NCI-H146 treated with DMSO at 0.1 percent for 48 hours (cell line): Measurements from ENCODE around the gene NDUFC2.
"Not testable (repeated sequence)": the region's sequence is repeated elsewhere in the genome, so short reads cannot be mapped to it uniquely, and the experiment has no call there.

Experiments used
- DNase-seq: peaks from one replicate; lab custom pipeline; 2025; ENCODE audit not compliant: unreplicated experiment; lab: John Stamatoyannopoulos, UW

The NDUFC2 gene

GRCh38 chr11:78056093-78056492, 23.6 kb downstream of the NDUFC2 start:
- DNase-seq: no peak

- no peak for DNase-seq
Observed at GRCh38 chr11:78054971-78055370, 24.7 kb downstream of the NDUFC2 start.

DNA sequence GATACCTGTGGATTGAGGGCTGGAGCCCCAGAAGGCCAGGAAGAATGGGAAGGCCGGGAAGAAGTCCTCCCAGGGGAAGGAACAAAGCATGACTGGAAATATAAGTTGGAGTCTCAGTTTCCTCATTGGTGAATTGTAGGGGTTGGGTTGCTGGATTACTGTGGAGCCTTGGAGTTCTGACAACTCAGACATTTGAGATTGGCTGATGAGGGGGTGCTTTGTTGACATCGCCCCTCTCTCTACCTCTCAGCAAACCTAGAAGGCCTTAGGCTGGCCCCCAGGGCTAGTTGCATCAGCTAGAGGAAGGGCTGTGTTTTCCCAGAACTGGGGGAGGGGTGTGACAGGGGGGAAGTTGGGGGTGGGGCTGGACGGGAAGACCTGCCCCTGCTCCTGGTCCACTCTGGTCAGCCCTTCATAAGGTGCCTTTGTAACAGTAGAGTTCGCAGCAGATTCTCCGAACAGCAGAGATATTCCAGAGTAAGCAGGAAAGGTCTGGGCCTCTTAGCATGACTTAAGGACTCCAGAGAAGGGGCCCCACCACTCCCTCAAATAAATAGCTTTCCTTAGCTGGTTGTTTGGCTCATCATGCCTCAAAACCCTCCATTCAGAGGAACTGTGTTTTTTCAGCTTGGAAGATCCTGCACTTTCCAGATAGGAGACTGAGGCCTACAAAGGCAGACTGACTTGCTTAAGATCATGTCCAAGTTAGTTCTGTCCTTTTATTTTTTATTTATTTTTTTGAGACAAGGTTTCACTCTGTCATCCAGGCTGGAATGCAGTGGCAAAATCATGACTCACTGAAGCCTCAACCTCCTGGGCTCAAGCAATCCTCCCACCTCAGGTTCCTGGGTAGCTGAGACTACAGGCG, 28.5 kb downstream of the NDUFC2 start:
- DNase-seq: no peak

DNA sequence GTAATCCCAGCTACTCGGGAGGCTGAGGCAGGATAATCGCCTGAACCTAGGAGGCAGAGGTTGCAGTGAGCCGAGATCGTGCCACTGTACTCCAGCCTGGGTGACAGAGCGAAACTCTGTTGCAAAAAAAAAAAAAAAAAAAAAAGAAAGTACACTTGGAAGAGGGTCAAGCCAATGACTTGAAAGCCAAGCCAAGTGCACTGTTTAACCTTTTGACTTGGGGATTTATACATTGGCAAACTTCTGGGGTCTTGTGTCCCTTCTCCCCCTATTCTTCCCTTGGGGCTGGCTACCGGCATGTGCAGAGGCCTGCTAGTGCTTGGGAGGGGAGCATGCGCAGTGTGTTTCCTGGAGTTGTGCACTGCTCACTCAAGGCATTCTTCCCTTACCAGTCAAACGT, 30.3 kb downstream of the NDUFC2 start:
- no peak for DNase-seq

- no peak for DNase-seq
Observed at GRCh38 chr11:78048561-78048960, 31.1 kb downstream of the NDUFC2 start.

DNA sequence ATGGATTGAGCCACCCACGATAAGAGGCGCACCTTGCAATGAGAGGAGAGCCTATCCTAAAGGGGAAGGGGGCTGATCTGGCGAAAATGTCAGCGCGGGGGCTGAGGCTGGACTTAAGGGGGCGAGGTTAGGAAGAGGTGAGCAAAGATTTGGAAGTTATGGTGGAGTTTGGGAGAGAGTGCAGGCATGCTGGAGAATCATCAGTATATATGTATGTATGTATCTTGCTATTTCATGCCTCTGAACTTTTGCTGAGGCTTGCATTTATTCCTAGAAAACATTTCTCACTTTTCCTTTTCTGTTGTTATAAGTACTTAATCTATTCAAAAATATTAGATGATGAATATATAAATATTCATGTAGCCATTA, 33.2 kb downstream of the NDUFC2 start:
- DNase-seq: no peak

- DNase-seq: peak; percentile 65
Observed at GRCh38 chr11:78045851-78046485, 33.7 kb downstream of the NDUFC2 start.

GRCh38 chr11:78044706-78045105, 35.0 kb downstream of the NDUFC2 start:
- no peak for DNase-seq

- DNase-seq: no peak
Observed at GRCh38 chr11:78041843-78042440, 37.7 kb downstream of the NDUFC2 start.

GRCh38 chr11:78041380-78041719, 38.3 kb downstream of the NDUFC2 start:
- not testable (repeated sequence) for DNase-seq

DNA sequence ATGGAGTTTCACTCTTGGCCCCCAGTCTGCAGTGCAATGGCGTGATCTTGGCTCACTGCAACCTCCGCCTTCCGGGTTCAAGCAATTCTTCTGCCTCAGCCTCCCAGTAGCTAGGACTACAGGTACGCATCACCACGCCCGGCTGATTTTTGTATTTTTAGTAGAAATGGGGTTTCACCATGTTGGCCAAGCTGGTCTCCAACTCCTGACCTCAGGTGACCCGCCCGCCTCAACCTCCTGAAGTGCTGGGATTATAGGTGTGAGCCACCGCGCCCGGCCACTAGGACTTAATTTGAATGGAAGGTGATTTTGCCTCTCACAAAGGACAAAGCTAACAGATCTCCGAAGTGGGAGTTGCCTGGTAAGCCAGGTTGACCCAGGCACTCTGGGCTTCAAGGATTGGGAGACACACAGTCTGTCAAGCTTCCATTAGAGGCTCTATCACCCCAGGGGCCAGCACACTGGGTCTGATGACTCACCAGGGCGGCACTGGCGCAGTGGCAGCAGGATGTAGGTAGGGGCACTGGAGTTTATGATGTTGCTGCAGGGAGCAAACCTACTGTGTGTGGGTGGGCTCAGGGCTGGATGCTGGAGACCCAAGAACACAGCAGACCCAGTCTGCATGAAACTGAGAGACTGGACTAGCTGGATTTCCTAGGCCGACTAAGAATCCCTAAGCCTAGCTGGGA, 38.8 kb downstream of the NDUFC2 start:
- no peak for DNase-seq

DNA sequence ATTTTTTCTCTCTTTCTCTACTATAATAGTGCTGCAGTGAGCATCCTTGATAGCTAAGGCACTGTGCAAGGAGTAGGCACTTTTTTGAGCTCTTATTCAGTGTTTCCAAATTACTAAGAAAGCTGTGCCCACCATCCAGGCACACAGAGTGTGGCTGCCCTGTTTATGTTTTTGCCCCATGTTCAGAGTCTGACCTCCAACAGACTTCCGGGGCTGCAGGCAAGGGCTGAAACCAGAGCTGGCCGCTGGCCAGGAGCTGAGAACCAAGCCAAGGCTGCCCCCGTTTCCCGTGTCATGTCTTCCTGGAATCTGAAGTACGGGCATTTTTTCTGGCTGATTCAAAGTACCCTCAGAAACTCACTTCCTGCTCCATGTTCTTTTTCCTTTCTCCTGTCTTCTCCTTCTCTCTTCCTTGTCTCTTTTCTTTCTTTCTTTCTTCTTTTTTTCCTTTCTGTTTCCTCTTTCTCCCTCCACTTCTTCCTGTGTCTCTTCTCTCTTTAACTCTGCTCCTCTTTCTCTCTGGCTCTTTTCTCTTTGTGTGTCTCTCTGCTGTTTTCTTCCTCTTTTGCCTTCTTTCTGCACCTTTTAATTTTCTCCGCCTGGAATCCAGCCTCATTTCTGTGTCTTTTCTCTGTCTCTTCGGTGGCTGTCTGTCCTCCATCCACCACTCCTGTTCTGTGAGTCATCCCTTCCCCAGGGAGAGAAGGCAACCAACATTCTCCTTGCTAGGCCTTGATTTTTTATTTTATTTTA, 39.6 kb downstream of the NDUFC2 start:
- peak; percentile 25 for DNase-seq

DNA sequence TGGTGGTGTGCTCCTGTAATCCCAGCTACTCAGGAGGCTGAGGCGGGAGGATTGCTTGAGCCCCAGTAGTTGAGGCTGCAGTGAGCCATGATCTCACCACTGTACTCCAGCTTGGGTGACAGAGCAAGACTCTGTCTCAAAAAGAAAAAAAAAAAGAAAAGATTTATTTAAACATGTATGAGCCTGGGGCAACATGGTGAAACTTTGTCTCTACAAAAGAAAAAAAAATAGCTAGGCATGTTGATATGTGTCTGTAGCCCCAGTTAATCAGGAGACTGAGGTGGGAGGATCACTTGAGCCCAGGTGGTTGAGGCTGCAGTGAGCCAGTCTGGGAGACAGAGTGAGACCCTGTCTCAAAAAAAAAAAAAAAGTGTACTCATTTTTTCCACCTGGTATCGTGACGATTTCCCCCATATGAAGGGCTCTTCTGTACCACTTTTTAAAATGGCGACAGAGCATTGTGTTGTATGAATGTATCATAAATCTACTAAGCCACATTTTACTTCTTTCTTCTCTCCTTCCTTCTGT, 40.2 kb downstream of the NDUFC2 start:
- no peak for DNase-seq

- no peak for DNase-seq
Observed at GRCh38 chr11:78038697-78039313, 40.9 kb downstream of the NDUFC2 start.

GRCh38 chr11:78037825-78038620, 41.6 kb downstream of the NDUFC2 start:
- DNase-seq: no peak

- no peak for DNase-seq
Observed at GRCh38 chr11:78037056-78037455, 42.6 kb downstream of the NDUFC2 start.

DNA sequence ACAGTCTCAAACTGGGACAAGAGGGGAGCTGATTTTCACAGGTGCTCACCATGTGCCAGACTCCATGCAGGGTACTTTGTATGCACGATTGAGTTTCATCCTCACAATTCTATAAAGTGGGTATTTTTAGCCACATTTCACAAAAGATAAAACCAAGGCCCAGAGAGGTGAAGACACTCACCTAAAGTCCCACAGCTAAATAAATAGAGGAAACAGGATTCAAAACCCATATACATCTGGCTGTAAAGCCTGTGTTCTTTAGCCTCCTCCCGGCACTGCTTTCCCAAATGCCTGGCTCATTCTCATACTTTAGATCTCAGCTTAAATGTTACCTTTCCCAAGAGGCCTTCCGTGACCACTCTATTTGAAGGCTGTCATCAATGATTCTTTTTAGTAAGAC, 43.3 kb downstream of the NDUFC2 start:
- no peak for DNase-seq

DNA sequence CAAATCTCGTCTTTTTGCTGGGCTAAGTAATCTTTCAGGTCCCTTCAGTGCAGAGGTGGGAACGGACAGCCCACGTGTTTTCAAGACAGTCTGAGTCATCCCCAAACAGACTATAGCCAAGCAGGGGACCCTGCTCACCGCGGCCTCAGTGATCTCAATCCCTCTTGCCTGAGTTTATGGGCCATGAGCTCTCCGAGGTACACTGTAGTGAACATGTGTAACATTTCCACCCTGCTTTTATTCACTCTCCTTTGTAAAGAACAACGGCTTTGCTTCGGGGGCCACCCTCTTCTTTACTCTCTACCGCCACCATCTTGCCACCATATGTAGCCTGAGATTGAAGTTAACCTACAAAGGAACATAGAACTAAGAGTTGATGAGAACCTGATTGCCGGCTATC, 45.0 kb downstream of the NDUFC2 start:
- DNase-seq: no peak

DNA sequence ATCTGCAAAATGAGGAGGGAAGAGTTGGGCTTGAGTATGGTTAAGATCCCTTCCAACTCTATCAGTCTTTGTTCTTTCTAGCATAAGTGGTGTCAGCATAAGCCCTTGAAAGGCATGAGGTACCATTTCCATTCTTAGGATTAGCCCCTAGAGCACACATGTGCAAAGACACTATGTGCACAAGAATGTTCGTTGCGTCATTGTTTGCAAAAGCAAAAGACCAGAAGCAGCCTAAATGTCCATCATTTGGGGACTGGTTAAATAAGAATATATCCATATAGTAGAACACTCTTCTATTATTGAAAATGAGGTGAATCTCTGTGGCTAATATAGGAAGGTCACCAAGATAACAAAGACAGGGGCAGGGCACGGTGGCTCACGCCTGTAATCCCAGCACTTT, 46.6 kb downstream of the NDUFC2 start:
- DNase-seq: no peak

DNA sequence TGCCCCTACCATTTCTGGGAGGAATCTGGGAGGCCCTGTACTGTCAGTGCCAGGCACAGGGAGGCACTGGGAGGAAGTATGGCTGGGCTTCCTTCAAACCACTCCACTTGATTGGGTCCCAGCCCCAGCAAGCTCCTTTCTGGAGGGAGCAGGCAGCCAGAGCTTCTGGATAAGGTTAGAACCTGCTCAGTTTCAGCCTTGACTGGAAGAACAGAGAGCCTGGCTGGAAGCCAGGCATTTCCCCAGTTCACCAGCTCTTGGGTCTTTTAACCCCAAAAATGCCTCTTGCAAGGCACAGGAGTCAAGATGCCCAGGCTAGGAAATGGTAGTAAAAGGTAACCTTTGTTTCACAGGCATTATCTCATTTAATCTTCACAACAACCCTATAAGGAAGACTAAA, 47.6 kb downstream of the NDUFC2 start:
- DNase-seq: no peak
